Nephron (organoid): Measurements from ENCODE around the gene RHOJ.

Source experiments
- H3K27ac Mint-ChIP-seq, 3 experiments: 2 replicates each; pipeline ENCODE4 v1.8.0; 2020; ENCODE audit warnings: mixed read lengths in 3 of 3, mild to moderate bottlenecking in 2 of 3, moderate library complexity in 1 of 3
- H3K27me3 Mint-ChIP-seq: 2 replicates; pipeline ENCODE4 v1.8.0; 2021; ENCODE audit warnings: low read depth, mild to moderate bottlenecking, moderate library complexity, mixed read lengths
- H3K36me3 Mint-ChIP-seq: 2 replicates; pipeline ENCODE4 v1.8.0; 2020; ENCODE audit warnings: low read depth, mixed read lengths
- H3K4me1 Mint-ChIP-seq: 2 replicates; pipeline ENCODE4 v1.8.0; 2020; ENCODE audit warnings: mixed read lengths
- H3K4me3 Mint-ChIP-seq, 3 experiments: 2 replicates each; pipeline ENCODE4 v1.8.0; 2020; ENCODE audit warnings: mild to moderate bottlenecking in 3 of 3, mixed read lengths in 3 of 3, moderate library complexity in 2 of 3
- H3K9me3 Mint-ChIP-seq: 2 replicates; pipeline ENCODE4 v1.8.0; 2020; ENCODE audit warnings: mixed read lengths
- TF ChIP-seq, protein P1 (sequence below), 3 experiments: fragments of 200-600 bp; sonication (generic); IDR thresholded peaks; one replicate each; pipeline ENCODE4 v1.5.0; 2021; ENCODE audit warnings: antibody characterized with exemption in 3 of 3; ENCODE audit not compliant: unreplicated experiment in 3 of 3

Gene RHOJ

DNA sequence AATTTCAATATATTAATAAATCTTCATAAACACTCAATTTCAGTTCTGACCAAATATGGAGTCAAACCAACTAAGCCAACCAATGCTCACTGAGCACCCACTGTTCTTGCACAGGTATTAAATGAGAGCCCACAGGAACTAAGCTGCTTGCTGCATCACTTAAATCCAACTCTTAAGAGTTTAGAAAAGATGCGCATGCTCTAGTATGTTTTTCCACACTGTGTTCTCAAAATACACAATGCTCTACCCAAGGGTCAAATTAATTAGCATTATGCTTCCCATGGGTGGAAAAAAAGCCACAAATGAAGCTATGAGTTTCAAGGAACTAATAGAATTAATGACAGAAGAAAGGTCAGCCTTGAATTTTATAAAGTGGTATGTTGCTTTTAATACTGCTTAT, 118.2 kb downstream of the RHOJ start:
- H3K27me3 Mint-ChIP-seq = no peaks in the 10 kb centered on the region
- H3K36me3 Mint-ChIP-seq = no peaks in the 10 kb centered on the region
- H3K27ac Mint-ChIP-seq = no peak overlapping the region
- TF ChIP-seq, protein P1, sequence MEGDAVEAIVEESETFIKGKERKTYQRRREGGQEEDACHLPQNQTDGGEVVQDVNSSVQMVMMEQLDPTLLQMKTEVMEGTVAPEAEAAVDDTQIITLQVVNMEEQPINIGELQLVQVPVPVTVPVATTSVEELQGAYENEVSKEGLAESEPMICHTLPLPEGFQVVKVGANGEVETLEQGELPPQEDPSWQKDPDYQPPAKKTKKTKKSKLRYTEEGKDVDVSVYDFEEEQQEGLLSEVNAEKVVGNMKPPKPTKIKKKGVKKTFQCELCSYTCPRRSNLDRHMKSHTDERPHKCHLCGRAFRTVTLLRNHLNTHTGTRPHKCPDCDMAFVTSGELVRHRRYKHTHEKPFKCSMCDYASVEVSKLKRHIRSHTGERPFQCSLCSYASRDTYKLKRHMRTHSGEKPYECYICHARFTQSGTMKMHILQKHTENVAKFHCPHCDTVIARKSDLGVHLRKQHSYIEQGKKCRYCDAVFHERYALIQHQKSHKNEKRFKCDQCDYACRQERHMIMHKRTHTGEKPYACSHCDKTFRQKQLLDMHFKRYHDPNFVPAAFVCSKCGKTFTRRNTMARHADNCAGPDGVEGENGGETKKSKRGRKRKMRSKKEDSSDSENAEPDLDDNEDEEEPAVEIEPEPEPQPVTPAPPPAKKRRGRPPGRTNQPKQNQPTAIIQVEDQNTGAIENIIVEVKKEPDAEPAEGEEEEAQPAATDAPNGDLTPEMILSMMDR (IDR thresholded peaks at IDR 0.05; ENCODE audit: unreplicated experiment in 3 of 3) = no peak
- H3K9me3 Mint-ChIP-seq = no peaks in the 10 kb centered on the region
- H3K4me1 Mint-ChIP-seq = no peaks in the 10 kb centered on the region
- no peak overlapping the region for H3K4me3 Mint-ChIP-seq

DNA sequence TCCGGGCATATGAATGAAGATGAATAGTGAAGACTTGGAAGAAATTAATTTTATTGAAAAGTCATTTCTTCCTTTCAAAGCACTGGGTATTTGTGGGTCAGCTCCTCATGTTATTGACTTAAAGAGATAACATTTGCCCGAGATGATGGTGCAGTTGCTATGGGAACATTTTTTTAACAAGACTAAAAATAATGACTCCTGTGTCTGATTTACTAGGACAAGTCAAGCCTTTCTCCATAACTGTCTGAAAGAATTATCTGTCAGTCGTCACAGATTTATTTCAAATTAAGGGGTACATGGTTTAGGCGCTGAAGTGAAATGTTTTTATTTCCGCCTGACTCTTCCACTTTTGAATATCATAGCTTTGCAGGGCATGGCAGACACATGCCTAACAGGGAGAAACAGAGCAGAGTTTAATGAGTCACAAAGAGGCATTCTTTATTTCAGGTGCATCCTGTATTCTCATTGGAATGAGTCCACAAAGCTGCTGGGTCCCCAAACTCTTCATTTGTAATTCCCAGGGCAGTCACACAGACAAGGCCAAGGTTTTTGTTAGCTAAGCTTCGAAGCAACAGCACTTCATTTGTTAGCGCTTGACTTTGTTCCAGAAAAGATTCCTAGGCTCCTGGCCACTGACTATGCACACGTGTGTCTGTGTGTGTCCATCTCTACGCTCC, 118.8 kb downstream of the RHOJ start:
- Mint-ChIP-seq H3K9me3 (no peaks in the 10 kb centered on the region), H3K4me3 (no peak overlapping the region), H3K36me3 (no peaks in the 10 kb centered on the region), H3K27me3 (no peaks in the 10 kb centered on the region), H3K27ac (no peak overlapping the region), H3K4me1 (no peaks in the 10 kb centered on the region)
- TF ChIP-seq, protein P1 (IDR thresholded peaks at IDR 0.05; ENCODE audit: unreplicated experiment in 3 of 3) = no peak

DNA sequence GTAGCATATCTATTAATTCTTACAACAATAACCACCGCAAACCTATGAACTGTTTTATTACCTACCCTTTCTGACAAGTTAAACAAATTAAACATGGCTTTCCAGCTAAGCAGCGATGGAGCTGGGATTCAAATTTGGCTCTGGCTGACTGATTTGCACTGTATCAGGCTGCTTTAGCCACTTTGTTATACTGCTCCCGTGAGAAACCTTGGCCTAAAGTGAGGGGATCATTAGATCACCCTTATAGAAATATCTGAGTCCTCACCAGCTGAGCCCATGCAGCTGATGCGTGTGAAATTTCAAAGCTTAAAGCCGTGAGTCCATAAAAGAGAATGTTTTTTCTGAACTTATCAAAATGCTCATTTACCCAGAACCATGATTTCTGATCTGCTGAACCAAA, 122.6 kb downstream of the RHOJ start:
- H3K27ac Mint-ChIP-seq = no peak overlapping the region
- H3K36me3 Mint-ChIP-seq = no peaks in the 10 kb centered on the region
- H3K4me1 Mint-ChIP-seq = no peaks in the 10 kb centered on the region
- H3K9me3 Mint-ChIP-seq = peaks cover 9% of the 10 kb centered on the region
- H3K27me3 Mint-ChIP-seq = no peaks in the 10 kb centered on the region
- TF ChIP-seq, protein P1 (IDR thresholded peaks at IDR 0.05; ENCODE audit: unreplicated experiment in 3 of 3) = no peak
- H3K4me3 Mint-ChIP-seq = no peak overlapping the region

DNA sequence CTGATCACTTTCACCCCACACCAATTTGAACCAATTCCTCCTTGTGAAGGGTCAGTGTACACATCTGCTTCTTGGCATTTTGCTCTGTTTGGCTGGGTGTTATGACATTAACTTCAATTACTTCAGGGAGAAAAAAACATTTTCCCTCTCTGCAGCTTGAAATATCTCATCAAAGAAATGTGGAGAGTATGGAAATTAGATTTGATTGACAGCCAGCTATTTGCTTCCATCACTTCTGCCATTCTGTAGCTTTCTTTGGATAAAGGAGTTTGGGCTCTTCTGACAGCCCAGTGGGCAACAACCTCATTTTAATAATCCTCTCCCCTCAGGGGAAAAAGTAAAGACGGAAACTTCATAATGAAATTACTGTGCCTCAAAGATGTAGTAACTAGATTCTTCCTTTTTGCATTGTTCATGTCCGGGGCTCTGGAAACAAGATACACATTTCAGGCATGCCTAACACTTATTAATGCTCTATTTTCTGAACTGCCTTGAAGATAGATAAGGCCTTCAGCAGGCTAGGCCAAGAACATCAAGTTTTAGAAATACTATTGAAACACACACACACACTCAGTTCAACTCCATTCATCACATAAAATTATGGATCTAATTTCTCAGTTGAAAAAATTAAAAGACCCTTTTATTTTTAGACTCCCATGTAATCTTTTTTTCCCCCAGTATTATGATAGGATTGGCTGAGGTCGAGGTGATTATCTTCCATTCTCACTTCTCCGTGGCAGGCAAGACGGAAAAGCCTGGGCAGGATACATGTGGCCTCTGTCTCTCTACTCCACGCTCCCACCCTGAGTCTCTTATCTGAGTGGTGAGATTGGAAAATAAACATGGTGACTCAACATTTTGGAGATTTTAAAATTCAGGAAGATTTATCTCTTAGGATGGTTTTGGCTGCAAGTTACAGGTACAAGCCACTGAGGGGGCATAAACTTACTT, 124.8 kb downstream of the RHOJ start:
- TF ChIP-seq, protein P1 (IDR thresholded peaks at IDR 0.05; ENCODE audit: unreplicated experiment in 3 of 3) = no peak
- Mint-ChIP-seq H3K27ac (no peak overlapping the region), H3K9me3 (peaks cover 12% of the 10 kb centered on the region), H3K27me3 (no peaks in the 10 kb centered on the region), H3K36me3 (no peaks in the 10 kb centered on the region), H3K4me3 (no peak overlapping the region), H3K4me1 (no peaks in the 10 kb centered on the region)

DNA sequence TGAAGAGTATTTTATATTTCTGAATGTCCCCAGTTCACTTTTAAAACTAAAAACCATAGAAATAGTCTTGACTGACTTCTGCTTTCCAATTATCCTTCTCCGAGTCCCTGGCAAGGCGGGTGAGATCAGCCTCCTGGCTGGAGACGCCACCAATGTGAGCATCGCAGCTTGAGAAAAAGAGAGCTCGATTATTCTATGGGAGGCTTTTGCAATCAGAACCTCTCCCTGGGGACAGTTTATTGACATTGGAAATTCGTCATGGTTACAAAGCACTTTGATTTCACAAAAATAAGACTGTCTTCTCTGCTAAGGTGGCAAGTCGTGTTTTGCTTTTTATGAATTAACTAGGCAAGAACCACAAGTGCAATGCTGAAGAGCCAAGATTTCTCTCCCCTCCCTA, 138.1 kb downstream of the RHOJ start:
- peaks cover 9% of the 10 kb centered on the region for H3K9me3 Mint-ChIP-seq
- TF ChIP-seq, protein P1 (IDR thresholded peaks at IDR 0.05; ENCODE audit: unreplicated experiment in 3 of 3) = no peak
- no peak overlapping the region for H3K4me3 Mint-ChIP-seq
- H3K27ac Mint-ChIP-seq = no peak overlapping the region
- H3K4me1 Mint-ChIP-seq = no peaks in the 10 kb centered on the region
- H3K36me3 Mint-ChIP-seq = no peaks in the 10 kb centered on the region
- H3K27me3 Mint-ChIP-seq = no peaks in the 10 kb centered on the region
